ENCODE results near the gene ATXN1.
"Not testable (repeated sequence)": the region's sequence is repeated elsewhere in the genome, so short reads cannot be mapped to it uniquely, and the experiment has no call there.

ATXN1 gene

DNA sequence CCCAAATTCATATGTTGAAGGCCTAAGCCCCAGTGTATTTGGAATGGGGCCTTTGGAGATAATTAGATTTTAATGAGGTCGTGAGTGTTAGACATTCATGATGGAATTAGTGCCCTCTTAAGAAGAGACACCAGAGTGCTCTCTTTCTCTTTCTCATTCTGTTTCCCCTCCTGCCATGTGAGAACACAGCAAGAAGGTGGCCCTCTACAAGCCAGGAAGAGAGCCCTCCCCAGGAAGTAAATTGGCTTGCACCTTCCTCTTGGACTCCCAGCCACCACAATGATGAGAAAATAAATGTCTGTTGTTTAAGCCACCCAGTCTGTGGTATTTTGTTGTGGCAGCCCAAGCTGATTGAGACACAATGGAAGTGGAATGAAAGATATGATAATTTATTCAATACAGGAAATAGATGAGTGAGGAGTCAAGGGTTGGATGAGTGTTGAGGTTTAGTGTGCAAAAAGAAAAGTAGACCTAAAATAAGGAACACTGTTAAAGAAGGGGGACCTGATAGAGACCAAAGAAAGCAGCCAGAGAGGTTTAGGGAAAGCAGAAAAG lies 25.9 kb upstream of the ATXN1 start:
- H3K9me3 ChIP-seq (replicated peaks in 1 of 2; ENCODE audit: control insufficient read depth in 2 of 2, insufficient read depth in 1 of 2, low read depth in 1 of 2, low read length in 2 of 2) = no peaks in the 10 kb centered on the region
- no peak overlapping the region for H3K23ac ChIP-seq (ENCODE audit: low read depth, low read length, poor library complexity)
- no peak overlapping the region for H2BK120ac ChIP-seq (ENCODE audit: low read depth, low read length)
- H3K4me2 ChIP-seq (ENCODE audit: insufficient read depth, low read length, poor library complexity, severe bottlenecking) = no peak overlapping the region
- H4K8ac ChIP-seq (ENCODE audit: low read depth, low read length) = no peak overlapping the region
- H2AK5ac ChIP-seq (ENCODE audit: low read depth, low read length) = no peak overlapping the region
- H3K4me1 ChIP-seq (ENCODE audit: control insufficient read depth in 2 of 2, insufficient read depth in 1 of 2, low read depth in 1 of 2, low read length in 2 of 2) = no peaks in the 10 kb centered on the region
- H3K4me3 ChIP-seq (ENCODE audit: low read length in 2 of 2) = no peak overlapping the region
- H3K18ac ChIP-seq (ENCODE audit: low read length) = no peak overlapping the region
- H3K27me3 ChIP-seq (ENCODE audit: control insufficient read depth in 3 of 3, insufficient read depth in 3 of 3, low read depth in 1 of 3, low read length in 3 of 3) = no peaks in the 10 kb centered on the region
- H2BK5ac ChIP-seq (ENCODE audit: low read length) = no peak overlapping the region
- DNase-seq (ENCODE audit: low spot score) = no peak
- no peak overlapping the region for H3K4ac ChIP-seq (ENCODE audit: low read length)
- no peak overlapping the region for H3K9ac ChIP-seq (ENCODE audit: low read depth, low read length, poor library complexity)
- H2BK12ac ChIP-seq (ENCODE audit: low read length) = no peak overlapping the region
- no CpG with 5 or more reads among the region's 1 CpG for WGBS, 2 donors (ENCODE audit: extremely low coverage in 2 of 2, insufficient read length in 2 of 2, insufficient replicate concordance in 1 of 2)
- no peak overlapping the region for H3K27ac ChIP-seq (replicated peaks; ENCODE audit: low read length)
- H3K79me1 ChIP-seq (ENCODE audit: low read depth, low read length) = no peaks in the 10 kb centered on the region
- H3K36me3 ChIP-seq (replicated peaks in 1 of 2; ENCODE audit: control insufficient read depth in 2 of 2, insufficient read depth in 2 of 2, low read length in 2 of 2) = no peaks in the 10 kb centered on the region
- no peak overlapping the region for H3K14ac ChIP-seq (ENCODE audit: low read length)
- H2AFZ ChIP-seq (ENCODE audit: low read length) = no peak overlapping the region
- H4K91ac ChIP-seq (ENCODE audit: low read depth, low read length, poor library complexity) = no peak overlapping the region
- no peak overlapping the region for H2BK15ac ChIP-seq (ENCODE audit: low read length)

DNA sequence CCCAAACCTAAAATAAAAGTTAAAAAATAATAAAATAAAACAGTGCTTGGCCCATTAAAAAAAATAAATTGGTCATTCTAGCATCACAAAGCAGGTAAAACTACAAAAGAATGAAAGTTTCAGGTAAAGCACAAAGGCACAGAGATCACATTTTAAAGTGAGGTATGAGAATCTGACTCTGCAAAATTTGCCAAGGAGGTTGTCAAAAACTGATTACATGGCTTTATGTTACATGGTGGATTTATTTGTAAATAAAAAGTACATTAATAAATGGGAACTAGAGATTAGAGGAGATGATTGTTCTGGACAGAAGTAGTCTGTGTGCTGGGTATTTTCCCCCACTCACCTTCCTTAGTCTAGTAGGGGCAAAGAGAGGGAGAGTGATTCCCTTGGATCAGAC lies 24.2 kb upstream of the ATXN1 start:
- Histone ChIP-seq H2BK120ac (ENCODE audit: low read depth, low read length) (no peak overlapping the region), H3K23ac (ENCODE audit: low read depth, low read length, poor library complexity) (no peak overlapping the region), H3K9me3 (replicated peaks in 1 of 2; ENCODE audit: control insufficient read depth in 2 of 2, insufficient read depth in 1 of 2, low read depth in 1 of 2, low read length in 2 of 2) (no peaks in the 10 kb centered on the region), H2BK15ac (ENCODE audit: low read length) (no peak overlapping the region), H3K4me2 (ENCODE audit: insufficient read depth, low read length, poor library complexity, severe bottlenecking) (no peak overlapping the region), H3K36me3 (replicated peaks in 1 of 2; ENCODE audit: control insufficient read depth in 2 of 2, insufficient read depth in 2 of 2, low read length in 2 of 2) (no peaks in the 10 kb centered on the region), H3K27me3 (ENCODE audit: control insufficient read depth in 3 of 3, insufficient read depth in 3 of 3, low read depth in 1 of 3, low read length in 3 of 3) (no peaks in the 10 kb centered on the region), H3K4me1 (ENCODE audit: control insufficient read depth in 2 of 2, insufficient read depth in 1 of 2, low read depth in 1 of 2, low read length in 2 of 2) (no peaks in the 10 kb centered on the region), H3K14ac (ENCODE audit: low read length) (no peak overlapping the region), H3K9ac (ENCODE audit: low read depth, low read length, poor library complexity) (no peak overlapping the region), H3K27ac (replicated peaks; ENCODE audit: low read length) (no peak overlapping the region), H4K8ac (ENCODE audit: low read depth, low read length) (no peak overlapping the region), H3K4me3 (ENCODE audit: low read length in 2 of 2) (no peak overlapping the region), H2AFZ (ENCODE audit: low read length) (no peak overlapping the region), H2BK5ac (ENCODE audit: low read length) (no peak overlapping the region), H2BK12ac (ENCODE audit: low read length) (no peak overlapping the region), H3K18ac (ENCODE audit: low read length) (no peak overlapping the region), H4K91ac (ENCODE audit: low read depth, low read length, poor library complexity) (no peak overlapping the region), H3K4ac (ENCODE audit: low read length) (no peak overlapping the region), H2AK5ac (ENCODE audit: low read depth, low read length) (no peak overlapping the region), H3K79me1 (ENCODE audit: low read depth, low read length) (no peaks in the 10 kb centered on the region)
- no peak for DNase-seq (ENCODE audit: low spot score)

GRCh38 chr6:16784957-16785356 lies 23.7 kb upstream of the ATXN1 start:
- H3K4me3 ChIP-seq (ENCODE audit: low read length in 2 of 2); H3K9ac ChIP-seq (ENCODE audit: low read depth, low read length, poor library complexity); H4K91ac ChIP-seq (ENCODE audit: low read depth, low read length, poor library complexity); H3K27me3 ChIP-seq (ENCODE audit: control insufficient read depth in 3 of 3, insufficient read depth in 3 of 3, low read depth in 1 of 3, low read length in 3 of 3); H3K4me2 ChIP-seq (ENCODE audit: insufficient read depth, low read length, poor library complexity, severe bottlenecking); H3K36me3 ChIP-seq (replicated peaks in 1 of 2; ENCODE audit: control insufficient read depth in 2 of 2, insufficient read depth in 2 of 2, low read length in 2 of 2); H3K9me3 ChIP-seq (replicated peaks in 1 of 2; ENCODE audit: control insufficient read depth in 2 of 2, insufficient read depth in 1 of 2, low read depth in 1 of 2, low read length in 2 of 2); H2BK5ac ChIP-seq (ENCODE audit: low read length); H3K4ac ChIP-seq (ENCODE audit: low read length); H4K8ac ChIP-seq (ENCODE audit: low read depth, low read length); H3K27ac ChIP-seq (replicated peaks; ENCODE audit: low read length); H2BK120ac ChIP-seq (ENCODE audit: low read depth, low read length); H2AFZ ChIP-seq (ENCODE audit: low read length); H3K14ac ChIP-seq (ENCODE audit: low read length); DNase-seq (ENCODE audit: low spot score); H3K79me1 ChIP-seq (ENCODE audit: low read depth, low read length); H2BK15ac ChIP-seq (ENCODE audit: low read length); H2AK5ac ChIP-seq (ENCODE audit: low read depth, low read length); H3K4me1 ChIP-seq (ENCODE audit: control insufficient read depth in 2 of 2, insufficient read depth in 1 of 2, low read depth in 1 of 2, low read length in 2 of 2); H2BK12ac ChIP-seq (ENCODE audit: low read length); H3K18ac ChIP-seq (ENCODE audit: low read length); H3K23ac ChIP-seq (ENCODE audit: low read depth, low read length, poor library complexity): not testable (repeated sequence)
- no CpG with 5 or more reads among the region's 3 CpGs for WGBS, 2 donors (ENCODE audit: extremely low coverage in 2 of 2, insufficient read length in 2 of 2, insufficient replicate concordance in 1 of 2)

- Histone ChIP-seq H2AK5ac (ENCODE audit: low read depth, low read length) (no peak overlapping the region), H3K36me3 (replicated peaks in 1 of 2; ENCODE audit: control insufficient read depth in 2 of 2, insufficient read depth in 2 of 2, low read length in 2 of 2) (no peaks in the 10 kb centered on the region), H4K91ac (ENCODE audit: low read depth, low read length, poor library complexity) (no peak overlapping the region), H3K9me3 (replicated peaks in 1 of 2; ENCODE audit: control insufficient read depth in 2 of 2, insufficient read depth in 1 of 2, low read depth in 1 of 2, low read length in 2 of 2) (no peaks in the 10 kb centered on the region), H3K27ac (replicated peaks; ENCODE audit: low read length) (no peak overlapping the region), H4K8ac (ENCODE audit: low read depth, low read length) (no peak overlapping the region), H3K4me1 (ENCODE audit: control insufficient read depth in 2 of 2, insufficient read depth in 1 of 2, low read depth in 1 of 2, low read length in 2 of 2) (no peaks in the 10 kb centered on the region), H3K14ac (ENCODE audit: low read length) (no peak overlapping the region), H3K79me1 (ENCODE audit: low read depth, low read length) (no peaks in the 10 kb centered on the region), H2BK5ac (ENCODE audit: low read length) (no peak overlapping the region), H2AFZ (ENCODE audit: low read length) (no peak overlapping the region), H3K27me3 (ENCODE audit: control insufficient read depth in 3 of 3, insufficient read depth in 3 of 3, low read depth in 1 of 3, low read length in 3 of 3) (no peaks in the 10 kb centered on the region), H3K9ac (ENCODE audit: low read depth, low read length, poor library complexity) (no peak overlapping the region), H3K4me3 (ENCODE audit: low read length in 2 of 2) (no peak overlapping the region), H2BK12ac (ENCODE audit: low read length) (no peak overlapping the region), H3K4ac (ENCODE audit: low read length) (no peak overlapping the region), H3K4me2 (ENCODE audit: insufficient read depth, low read length, poor library complexity, severe bottlenecking) (no peak overlapping the region), H3K23ac (ENCODE audit: low read depth, low read length, poor library complexity) (no peak overlapping the region), H2BK15ac (ENCODE audit: low read length) (no peak overlapping the region), H2BK120ac (ENCODE audit: low read depth, low read length) (no peak overlapping the region), H3K18ac (ENCODE audit: low read length) (no peak overlapping the region)
- WGBS, 2 donors (ENCODE audit: extremely low coverage in 2 of 2, insufficient read length in 2 of 2, insufficient replicate concordance in 1 of 2) = no CpG with 5 or more reads among the region's 2 CpGs
- no peak for DNase-seq (ENCODE audit: low spot score)
Observed at GRCh38 chr6:16783952-16784565, 22.8 kb upstream of the ATXN1 start.
